Astrocyte (in vitro differentiated cells and primary cell): ENCODE data around the gene ACKR1.

Experiments used
- CTCF ChIP-seq: IDR thresholded peaks from 2 replicates; pipeline ENCODE4 v1.5.1; 2011; ENCODE audit warnings: low read depth, mild to moderate bottlenecking, inconsistent platforms, low read length, moderate library complexity; ENCODE audit not compliant: insufficient read depth
- EZH2 ChIP-seq: IDR thresholded peaks from 2 replicates; pipeline ENCODE4 v1.6.1; 2012; ENCODE audit warnings: mild to moderate bottlenecking, low read length, inconsistent platforms; ENCODE audit not compliant: insufficient read depth

GRCh38 chr1:159247266-159247665, 42.6 kb downstream of the ACKR1 start:
- TF ChIP-seq CTCF: no peak
- no peak for TF ChIP-seq EZH2
